Heart left ventricle (tissue), 13 donors: ENCODE results near the gene NMNAT2.

Source experiments
- POLR2A ChIP-seq, 2 donors: fragments of 450-650 bp; IDR thresholded peaks; one replicate each; pipeline ENCODE4 v1.6.1; 2017; ENCODE audit warnings: antibody characterized with exemption in 2 of 2, mild to moderate bottlenecking in 2 of 2, moderate library complexity in 2 of 2
- TF ChIP-seq, protein P1 (sequence below), 12 donors: fragments of 200-600 bp; sonication (generic) in 4 of 12; IDR thresholded peaks; one replicate each; pipeline versions ENCODE4 v1.5.0 to v1.8.0; 2018 to 2022; ENCODE audit warnings: antibody characterized with exemption in 12 of 12, mild to moderate bottlenecking in 5 of 12
- donor health status: ischemic (EF 13 %, LVEDD 7.1; RV severe dilation, severe dysfunction).
- donor health status: DM: no; HTN: yes; CAD: no.
- donor health status: DM: no; HTN: no; CAD: no.
- donor health status: ischemic (EF 25% LVEDD 6.9; RV normal size, moderate dysfunction).
- donor health status: ischemic (EF 25% LVEDD 5.7; RV mildly dilated, moderate dysfunction).
- donor health status: ischemic (EF 35%, LVEDD 5.7; RV mildly dilated, moderate dysfunction).
- donor health status: nonischemic (EF 11% LVEDD 7.7; RV severe dilation, severe dysfunction).
- donor health status: DM: yes; HTN: yes; CAD: no.
- donor health status: PGD.
- donor health status: ischemic (EF 29% LVEDD 5.4; RV normal size, mild dysfunction).
- donor health status: nonischemic (EF 23%, LVEDD 6.1; RV moderate dilation, normal function).

DNA sequence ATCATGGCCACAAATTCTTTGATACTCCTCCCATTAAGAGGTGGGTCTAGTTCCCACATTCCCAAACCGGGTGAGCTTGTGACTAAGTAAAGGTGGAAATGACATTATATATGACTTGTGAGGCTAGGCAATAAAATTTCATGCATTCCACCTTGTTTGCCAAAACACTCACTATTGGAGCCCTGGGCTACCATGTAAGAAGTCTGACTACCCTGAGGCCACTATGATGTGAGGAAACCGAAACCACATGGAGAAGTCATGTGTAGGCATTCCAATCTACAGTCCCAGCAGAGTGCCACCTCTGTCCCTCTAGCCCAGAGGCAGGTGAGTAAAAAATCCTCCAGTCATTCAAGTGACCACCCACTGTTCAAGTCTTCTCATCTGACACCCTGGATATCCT, 36.2 kb upstream of the NMNAT2 start:
- TF ChIP-seq, protein P1, sequence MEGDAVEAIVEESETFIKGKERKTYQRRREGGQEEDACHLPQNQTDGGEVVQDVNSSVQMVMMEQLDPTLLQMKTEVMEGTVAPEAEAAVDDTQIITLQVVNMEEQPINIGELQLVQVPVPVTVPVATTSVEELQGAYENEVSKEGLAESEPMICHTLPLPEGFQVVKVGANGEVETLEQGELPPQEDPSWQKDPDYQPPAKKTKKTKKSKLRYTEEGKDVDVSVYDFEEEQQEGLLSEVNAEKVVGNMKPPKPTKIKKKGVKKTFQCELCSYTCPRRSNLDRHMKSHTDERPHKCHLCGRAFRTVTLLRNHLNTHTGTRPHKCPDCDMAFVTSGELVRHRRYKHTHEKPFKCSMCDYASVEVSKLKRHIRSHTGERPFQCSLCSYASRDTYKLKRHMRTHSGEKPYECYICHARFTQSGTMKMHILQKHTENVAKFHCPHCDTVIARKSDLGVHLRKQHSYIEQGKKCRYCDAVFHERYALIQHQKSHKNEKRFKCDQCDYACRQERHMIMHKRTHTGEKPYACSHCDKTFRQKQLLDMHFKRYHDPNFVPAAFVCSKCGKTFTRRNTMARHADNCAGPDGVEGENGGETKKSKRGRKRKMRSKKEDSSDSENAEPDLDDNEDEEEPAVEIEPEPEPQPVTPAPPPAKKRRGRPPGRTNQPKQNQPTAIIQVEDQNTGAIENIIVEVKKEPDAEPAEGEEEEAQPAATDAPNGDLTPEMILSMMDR (IDR thresholded peaks at IDR 0.05), result no peak
- no peak for TF ChIP-seq POLR2A (IDR thresholded peaks at IDR 0.05)
